CD14-positive monocyte (primary cell): ENCODE results near the gene OTUD7B. TPM values are rescaled to one million over a fixed set of nuclear protein-coding genes. Genes with fewer than 3 reads are reported as not detected.
A peak's percentile ranks its signal among the peaks of the same experiment; 100 is the strongest.

Source experiments
- DNase-seq, 3 donors: peaks; one replicate each; pipeline ENCODE4 v3.0.0-alpha.2; 2011 to 2022
- H2AFZ ChIP-seq: 2 replicates; pipeline ENCODE4 v1.6.0; 2012; ENCODE audit warnings: mild to moderate bottlenecking, low read depth, low read length, inconsistent platforms; ENCODE audit not compliant: insufficient read depth, poor library complexity, severe bottlenecking
- H3K27ac ChIP-seq, 2 donors: 1 replicate in 1 of 2; 2 replicates in 1 of 2; pipeline ENCODE4 v1.5.1; 2012 to 2013; ENCODE audit warnings: low read length in 2 of 2, control low read depth in 1 of 2, inconsistent platforms in 1 of 2, low read depth in 1 of 2, mild to moderate bottlenecking in 1 of 2
- H3K27me3 ChIP-seq, 2 donors: one replicate each; pipeline versions ENCODE4 v1.6.0 to v1.6.1; 2011 to 2013; ENCODE audit warnings: low read length in 2 of 2; ENCODE audit not compliant: control insufficient read depth in 2 of 2, insufficient read depth in 2 of 2
- H3K36me3 ChIP-seq, 2 donors: replicated peaks in 1 of 2; 1 replicate in 1 of 2; 2 replicates in 1 of 2; pipeline versions ENCODE4 v1.5.1 to v1.6.1; 2012 to 2013; ENCODE audit warnings: low read length in 2 of 2, control low read depth in 1 of 2, inconsistent platforms in 1 of 2, mild to moderate bottlenecking in 1 of 2; ENCODE audit not compliant: insufficient read depth in 2 of 2, control insufficient read depth in 1 of 2
- H3K4me1 ChIP-seq, 2 donors: 1 replicate in 1 of 2; 2 replicates in 1 of 2; pipeline versions ENCODE4 v1.5.1 to v1.6.1; 2012 to 2013; ENCODE audit warnings: low read length in 2 of 2, control low read depth in 1 of 2, inconsistent platforms in 1 of 2, mild to moderate bottlenecking in 1 of 2, moderate library complexity in 1 of 2; ENCODE audit not compliant: insufficient read depth in 2 of 2, control insufficient read depth in 1 of 2
- H3K4me2 ChIP-seq: replicated peaks from 2 replicates; pipeline ENCODE3; 2012; ENCODE audit warnings: low read length, moderate library complexity, mild to moderate bottlenecking; ENCODE audit not compliant: poor library complexity, severe bottlenecking; ENCODE audit errors: extremely low read depth
- H3K4me3 ChIP-seq, 3 experiments: fragments of 200-600 bp in 1 of 3; sonication (generic) in 1 of 3; replicated peaks in 1 of 3; 1 replicate in 2 of 3; 2 replicates in 1 of 3; pipeline ENCODE4 v1.5.1; 2011 to 2013; ENCODE audit warnings: low read length in 3 of 3, mild to moderate bottlenecking in 3 of 3, control low read depth in 2 of 3, low read depth in 2 of 3, inconsistent platforms in 1 of 3, moderate library complexity in 1 of 3
- H3K79me2 ChIP-seq: 2 replicates; pipeline ENCODE4 v1.6.0; 2012; ENCODE audit warnings: mild to moderate bottlenecking, control low read depth, inconsistent platforms, low read length, moderate library complexity; ENCODE audit not compliant: insufficient read depth
- H3K9ac ChIP-seq: 2 replicates; pipeline ENCODE4 v1.6.0; 2017; ENCODE audit warnings: low read length, mild to moderate bottlenecking; ENCODE audit not compliant: insufficient read depth, poor library complexity, severe bottlenecking
- H3K9me3 ChIP-seq, 2 donors: replicated peaks in 1 of 2; 1 replicate in 1 of 2; 2 replicates in 1 of 2; pipeline versions ENCODE4 v1.5.1 to v1.6.1; 2012 to 2013; ENCODE audit warnings: low read length in 2 of 2, control low read depth in 1 of 2; ENCODE audit not compliant: control insufficient read depth in 1 of 2, insufficient read depth in 1 of 2
- H4K20me1 ChIP-seq: 2 replicates; pipeline ENCODE4 v1.6.0; 2012; ENCODE audit warnings: mild to moderate bottlenecking, low read length, control low read depth, moderate library complexity; ENCODE audit not compliant: insufficient read depth
- H3K27ac Mint-ChIP-seq, 7 donors: one replicate each; pipeline ENCODE4 v1.8.0; 2020; ENCODE audit warnings: mild to moderate bottlenecking in 7 of 7, mixed read lengths in 7 of 7, moderate library complexity in 6 of 7, inconsistent platforms in 2 of 7
- H3K27me3 Mint-ChIP-seq, 3 donors: one replicate each; pipeline ENCODE4 v1.8.0; 2021 to 2022; ENCODE audit warnings: low read depth in 3 of 3, mild to moderate bottlenecking in 3 of 3, mixed read lengths in 3 of 3, moderate library complexity in 3 of 3, inconsistent platforms in 1 of 3
- H3K36me3 Mint-ChIP-seq, 2 donors: one replicate each; pipeline ENCODE4 v1.8.0; 2020; ENCODE audit warnings: mixed read lengths in 2 of 2, inconsistent platforms in 1 of 2, mild to moderate bottlenecking in 1 of 2
- H3K4me1 Mint-ChIP-seq: one replicate; pipeline ENCODE4 v1.8.0; 2020; ENCODE audit warnings: mild to moderate bottlenecking, mixed read lengths
- H3K4me3 Mint-ChIP-seq, 2 donors: one replicate each; pipeline ENCODE4 v1.8.0; 2020; ENCODE audit warnings: mild to moderate bottlenecking in 2 of 2, mixed read lengths in 2 of 2, moderate library complexity in 1 of 2
- H3K9me3 Mint-ChIP-seq, 7 donors: one replicate each; pipeline ENCODE4 v1.8.0; 2020 to 2022; ENCODE audit warnings: mixed read lengths in 7 of 7, mild to moderate bottlenecking in 6 of 7, moderate library complexity in 6 of 7, inconsistent platforms in 2 of 7
- CTCF ChIP-seq: fragments of 200-600 bp; IDR thresholded peaks from one replicate; pipeline ENCODE4 v1.8.0; 2022; ENCODE audit warnings: antibody characterized with exemption, mild to moderate bottlenecking
- WGBS: methylation state at CpG from one replicate; pipeline ENCODE4 v1.1.5; 2013; ENCODE audit warnings: missing lambda C conversion rate; ENCODE audit not compliant: insufficient coverage; 5-methylcytosine and 5-hydroxymethylcytosine counted together
- intact Hi-C, 2 donors: fragments of 100-400 bp; cut with micrococcal nuclease; formaldehyde crosslinking; loops; one replicate each; pipeline versions ENCODE4 v1.15.0 to v1.15.1; 2023
- polyA plus RNA-seq, 3 donors: library from polyadenylated mRNA; depleted of rRNA in 1 of 3; unstranded in 2 of 3; stranded (reverse) in 1 of 3; fragments of 300-500 nt in 2 of 3; fragments of >200 nt in 1 of 3; fragmentation: Illumina TruSeq in 2 of 3; gene quantifications; 1 replicate in 2 of 3; 2 replicates in 1 of 3; pipeline ENCODE4 v1.2.3, GENCODE V29; 2012 to 2021

Gene OTUD7B
- polyA plus RNA-seq, 3 donors = 0.03 TPM; not detected in 2

GRCh38 chr1:149937759-149938158 lies 72.8 kb downstream of the OTUD7B start:
- H3K27me3 ChIP-seq = no peaks in the 10 kb centered on the region
- Mint-ChIP-seq H3K4me3 (no peak overlapping the region), H3K4me1 (peaks cover 57% of the 10 kb centered on the region), H3K36me3 (peaks cover 6 to 7% of the 10 kb centered on the region in 2 donors), H3K27me3 (peaks cover 0 to 12% (median under 1%) of the 10 kb centered on the region in 3 donors), H3K9me3 (peaks cover 0 to 1% (median 0%) of the 10 kb centered on the region in 7 donors), H3K27ac (peak overlapping the region in 5 of 7 donors; percentile 10 to 58 (median 35))
- H3K9ac ChIP-seq = no peak overlapping the region
- H2AFZ ChIP-seq = no peak overlapping the region
- H3K36me3 ChIP-seq = no peaks in the 10 kb centered on the region
- peaks cover 33 to 55% of the 10 kb centered on the region in 2 donors for H3K4me1 ChIP-seq
- no peak for DNase-seq
- H3K27ac ChIP-seq = no peak overlapping the region
- no peaks in the 10 kb centered on the region for H3K9me3 ChIP-seq
- H3K4me3 ChIP-seq = no peak overlapping the region
- TF ChIP-seq CTCF = no peak
- H3K79me2 ChIP-seq = no peaks in the 10 kb centered on the region
- intact Hi-C loops = loop anchor here in 1 of 2 donors (5.0 to 10.0 kb wide), 3 partner anchors 40 to 247 kb away; partner anchors contain the start of gene BOLA1
- H4K20me1 ChIP-seq = no peaks in the 10 kb centered on the region
- peak overlapping the region; percentile 11 for H3K4me2 ChIP-seq

- H3K9me3 ChIP-seq = no peaks in the 10 kb centered on the region
- no peak for TF ChIP-seq CTCF
- no peaks in the 10 kb centered on the region for H4K20me1 ChIP-seq
- no peaks in the 10 kb centered on the region for H3K79me2 ChIP-seq
- H3K27me3 ChIP-seq = no peaks in the 10 kb centered on the region
- H3K9ac ChIP-seq = no peak overlapping the region
- intact Hi-C loops = loop anchor here in 1 of 2 donors (5.0 to 10.0 kb wide), 3 partner anchors 40 to 248 kb away; partner anchors contain the start of gene BOLA1
- H3K4me1 Mint-ChIP-seq = peaks cover 61% of the 10 kb centered on the region
- peaks cover 37 to 61% of the 10 kb centered on the region in 2 donors for H3K4me1 ChIP-seq
- H2AFZ ChIP-seq = no peak overlapping the region
- DNase-seq = no peak
- H3K27me3 Mint-ChIP-seq = peaks cover 0 to 11% (median 0%) of the 10 kb centered on the region in 3 donors
- H3K4me3 ChIP-seq = no peak overlapping the region
- WGBS = 74% methylated on average over 3 of the region's 8 CpGs
- no peaks in the 10 kb centered on the region for H3K36me3 ChIP-seq
- H3K4me2 ChIP-seq = no peak overlapping the region
- no peak overlapping the region for H3K27ac ChIP-seq
- H3K36me3 Mint-ChIP-seq = peaks cover 6 to 9% of the 10 kb centered on the region in 2 donors
- H3K4me3 Mint-ChIP-seq = no peak overlapping the region
- peaks cover 0 to 1% (median 0%) of the 10 kb centered on the region in 7 donors for H3K9me3 Mint-ChIP-seq
- peak overlapping the region in 5 of 7 donors; percentile 11 to 90 (median 58) for H3K27ac Mint-ChIP-seq
These were observed 73.4 kb downstream of the OTUD7B start for GRCh38 chr1:149936992-149937705.
